CD14-positive monocyte (primary cell): ENCODE data around the gene KLHL6. TPM values are rescaled to one million over a fixed set of nuclear protein-coding genes. Genes with fewer than 3 reads are reported as not detected.
"Not testable (repeated sequence)": the region's sequence is repeated elsewhere in the genome, so short reads cannot be mapped to it uniquely, and the experiment has no call there.

Experiments
- DNase-seq, 3 donors: peaks; one replicate each; pipeline ENCODE4 v3.0.0-alpha.2; 2011 to 2022
- H2AFZ ChIP-seq: 2 replicates; pipeline ENCODE4 v1.6.0; 2012; ENCODE audit warnings: mild to moderate bottlenecking, low read depth, low read length, inconsistent platforms; ENCODE audit not compliant: insufficient read depth, poor library complexity, severe bottlenecking
- H3K27ac ChIP-seq, 2 donors: 1 replicate in 1 of 2; 2 replicates in 1 of 2; pipeline ENCODE4 v1.5.1; 2012 to 2013; ENCODE audit warnings: low read length in 2 of 2, control low read depth in 1 of 2, inconsistent platforms in 1 of 2, low read depth in 1 of 2, mild to moderate bottlenecking in 1 of 2
- H3K27me3 ChIP-seq, 2 donors: one replicate each; pipeline versions ENCODE4 v1.6.0 to v1.6.1; 2011 to 2013; ENCODE audit warnings: low read length in 2 of 2; ENCODE audit not compliant: control insufficient read depth in 2 of 2, insufficient read depth in 2 of 2
- H3K36me3 ChIP-seq, 2 donors: replicated peaks in 1 of 2; 1 replicate in 1 of 2; 2 replicates in 1 of 2; pipeline versions ENCODE4 v1.5.1 to v1.6.1; 2012 to 2013; ENCODE audit warnings: low read length in 2 of 2, control low read depth in 1 of 2, inconsistent platforms in 1 of 2, mild to moderate bottlenecking in 1 of 2; ENCODE audit not compliant: insufficient read depth in 2 of 2, control insufficient read depth in 1 of 2
- H3K4me1 ChIP-seq, 2 donors: 1 replicate in 1 of 2; 2 replicates in 1 of 2; pipeline versions ENCODE4 v1.5.1 to v1.6.1; 2012 to 2013; ENCODE audit warnings: low read length in 2 of 2, control low read depth in 1 of 2, inconsistent platforms in 1 of 2, mild to moderate bottlenecking in 1 of 2, moderate library complexity in 1 of 2; ENCODE audit not compliant: insufficient read depth in 2 of 2, control insufficient read depth in 1 of 2
- H3K4me2 ChIP-seq: replicated peaks from 2 replicates; pipeline ENCODE3; 2012; ENCODE audit warnings: low read length, moderate library complexity, mild to moderate bottlenecking; ENCODE audit not compliant: poor library complexity, severe bottlenecking; ENCODE audit errors: extremely low read depth
- H3K4me3 ChIP-seq, 3 experiments: fragments of 200-600 bp in 1 of 3; sonication (generic) in 1 of 3; replicated peaks in 1 of 3; 1 replicate in 2 of 3; 2 replicates in 1 of 3; pipeline ENCODE4 v1.5.1; 2011 to 2013; ENCODE audit warnings: low read length in 3 of 3, mild to moderate bottlenecking in 3 of 3, control low read depth in 2 of 3, low read depth in 2 of 3, inconsistent platforms in 1 of 3, moderate library complexity in 1 of 3
- H3K79me2 ChIP-seq: 2 replicates; pipeline ENCODE4 v1.6.0; 2012; ENCODE audit warnings: mild to moderate bottlenecking, control low read depth, inconsistent platforms, low read length, moderate library complexity; ENCODE audit not compliant: insufficient read depth
- H3K9ac ChIP-seq: 2 replicates; pipeline ENCODE4 v1.6.0; 2017; ENCODE audit warnings: low read length, mild to moderate bottlenecking; ENCODE audit not compliant: insufficient read depth, poor library complexity, severe bottlenecking
- H3K9me3 ChIP-seq, 2 donors: replicated peaks in 1 of 2; 1 replicate in 1 of 2; 2 replicates in 1 of 2; pipeline versions ENCODE4 v1.5.1 to v1.6.1; 2012 to 2013; ENCODE audit warnings: low read length in 2 of 2, control low read depth in 1 of 2; ENCODE audit not compliant: control insufficient read depth in 1 of 2, insufficient read depth in 1 of 2
- H4K20me1 ChIP-seq: 2 replicates; pipeline ENCODE4 v1.6.0; 2012; ENCODE audit warnings: mild to moderate bottlenecking, low read length, control low read depth, moderate library complexity; ENCODE audit not compliant: insufficient read depth
- H3K27ac Mint-ChIP-seq, 7 donors: one replicate each; pipeline ENCODE4 v1.8.0; 2020; ENCODE audit warnings: mild to moderate bottlenecking in 7 of 7, mixed read lengths in 7 of 7, moderate library complexity in 6 of 7, inconsistent platforms in 2 of 7
- H3K27me3 Mint-ChIP-seq, 3 donors: one replicate each; pipeline ENCODE4 v1.8.0; 2021 to 2022; ENCODE audit warnings: low read depth in 3 of 3, mild to moderate bottlenecking in 3 of 3, mixed read lengths in 3 of 3, moderate library complexity in 3 of 3, inconsistent platforms in 1 of 3
- H3K36me3 Mint-ChIP-seq, 2 donors: one replicate each; pipeline ENCODE4 v1.8.0; 2020; ENCODE audit warnings: mixed read lengths in 2 of 2, inconsistent platforms in 1 of 2, mild to moderate bottlenecking in 1 of 2
- H3K4me1 Mint-ChIP-seq: one replicate; pipeline ENCODE4 v1.8.0; 2020; ENCODE audit warnings: mild to moderate bottlenecking, mixed read lengths
- H3K4me3 Mint-ChIP-seq, 2 donors: one replicate each; pipeline ENCODE4 v1.8.0; 2020; ENCODE audit warnings: mild to moderate bottlenecking in 2 of 2, mixed read lengths in 2 of 2, moderate library complexity in 1 of 2
- H3K9me3 Mint-ChIP-seq, 7 donors: one replicate each; pipeline ENCODE4 v1.8.0; 2020 to 2022; ENCODE audit warnings: mixed read lengths in 7 of 7, mild to moderate bottlenecking in 6 of 7, moderate library complexity in 6 of 7, inconsistent platforms in 2 of 7
- WGBS: methylation state at CpG from one replicate; pipeline ENCODE4 v1.1.5; 2013; ENCODE audit warnings: missing lambda C conversion rate; ENCODE audit not compliant: insufficient coverage; 5-methylcytosine and 5-hydroxymethylcytosine counted together
- intact Hi-C, 2 donors: fragments of 100-400 bp; cut with micrococcal nuclease; formaldehyde crosslinking; loops; one replicate each; pipeline versions ENCODE4 v1.15.0 to v1.15.1; 2023
- polyA plus RNA-seq, 3 donors: library from polyadenylated mRNA; depleted of rRNA in 1 of 3; unstranded in 2 of 3; stranded (reverse) in 1 of 3; fragments of 300-500 nt in 2 of 3; fragments of >200 nt in 1 of 3; fragmentation: Illumina TruSeq in 2 of 3; gene quantifications; 1 replicate in 2 of 3; 2 replicates in 1 of 3; pipeline ENCODE4 v1.2.3, GENCODE V29; 2012 to 2021
- TF ChIP-seq, protein P1 (sequence below): fragments of 200-600 bp; IDR thresholded peaks from one replicate; pipeline ENCODE4 v1.8.0; 2022; ENCODE audit warnings: antibody characterized with exemption, mild to moderate bottlenecking

Gene KLHL6
- polyA plus RNA-seq, 3 donors, result 5.7 to 15.2 (median 10.6) TPM

DNA sequence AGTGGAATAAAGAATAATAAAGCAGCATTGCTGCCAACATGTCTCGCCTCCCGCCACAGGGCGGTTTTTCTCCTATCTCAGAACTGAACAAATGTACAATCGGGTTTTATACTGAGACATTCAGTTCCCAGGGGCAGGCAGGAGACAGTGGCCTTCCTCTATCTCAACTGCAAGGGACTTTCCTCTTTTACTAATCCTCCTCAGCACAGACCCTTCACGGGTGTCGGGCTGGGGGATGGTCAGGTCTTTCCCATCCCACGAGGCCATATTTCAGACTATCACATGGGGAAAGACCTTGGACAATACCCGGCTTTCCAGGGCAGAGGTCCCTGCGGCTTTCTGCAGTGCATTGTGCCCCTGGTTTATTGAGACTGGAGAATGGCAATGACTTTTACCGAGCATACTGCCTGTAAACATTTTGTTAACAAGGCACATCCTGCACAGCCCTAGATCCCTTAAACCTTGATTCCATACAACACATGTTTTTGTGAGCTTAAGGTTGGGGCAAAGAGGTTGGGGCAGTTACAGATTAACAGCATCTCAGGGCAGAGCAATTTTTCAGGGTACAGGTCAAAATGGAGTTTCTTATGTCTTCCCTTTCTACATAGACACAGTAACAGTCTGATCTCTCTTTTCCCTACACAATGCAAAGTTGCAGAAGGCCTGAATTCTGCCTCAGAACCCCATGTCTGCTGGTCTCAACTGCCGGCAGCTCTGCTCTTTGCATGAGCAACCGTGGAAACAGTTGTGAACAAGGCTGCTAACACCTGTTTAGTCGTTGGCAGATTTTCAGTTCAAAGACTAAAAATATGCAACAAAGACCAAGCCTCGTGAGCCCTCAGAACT is 44.0 kb downstream of the KLHL6 start:
- H3K9me3 Mint-ChIP-seq, H3K4me3 Mint-ChIP-seq, H3K27me3 ChIP-seq, H4K20me1 ChIP-seq, H3K27me3 Mint-ChIP-seq, DNase-seq, H2AFZ ChIP-seq, H3K27ac ChIP-seq, H3K9ac ChIP-seq, H3K79me2 ChIP-seq, H3K9me3 ChIP-seq, intact Hi-C loops, H3K4me2 ChIP-seq, H3K4me3 ChIP-seq: not testable (repeated sequence)
- H3K4me1 ChIP-seq, result peaks cover 24 to 43% of the 10 kb centered on the region in 2 donors
- peaks cover 5 to 22% of the 10 kb centered on the region in 2 donors for H3K36me3 ChIP-seq
- peaks cover 42% of the 10 kb centered on the region for H3K4me1 Mint-ChIP-seq
- peaks cover 31 to 44% of the 10 kb centered on the region in 2 donors for H3K36me3 Mint-ChIP-seq
- WGBS, result 79% methylated on average over 5 of the region's 14 CpGs
- peak overlapping the region in 5 of 7 donors; percentile 17 to 62 (median 48) for H3K27ac Mint-ChIP-seq

DNA sequence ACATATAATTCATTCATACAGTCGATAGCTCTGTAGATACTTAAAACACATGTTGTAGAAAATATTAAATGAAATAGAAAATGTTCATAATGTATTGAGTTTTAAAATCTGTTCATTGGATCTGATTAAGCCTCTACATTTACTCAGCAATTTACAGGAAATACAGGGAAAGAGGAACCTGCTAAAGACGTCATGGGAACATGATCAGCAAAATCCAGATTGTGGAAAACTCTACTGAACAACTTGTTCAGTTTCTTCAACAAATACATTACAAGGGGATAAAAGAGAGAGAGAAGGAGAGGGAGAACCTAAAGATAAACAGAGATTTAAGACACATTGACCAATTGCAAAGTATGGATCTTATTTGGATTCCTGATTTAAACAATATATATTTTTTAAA is 46.7 kb downstream of the KLHL6 start:
- H3K27ac ChIP-seq, result peak overlapping the region in 1 of 2 donors; percentile 47
- H3K4me1 ChIP-seq, result peaks cover 19 to 30% of the 10 kb centered on the region in 2 donors
- peaks cover 30% of the 10 kb centered on the region for H3K4me1 Mint-ChIP-seq
- peaks cover 13% of the 10 kb centered on the region for H3K79me2 ChIP-seq
- DNase-seq, result peak; percentile 20 to 70 (median 37)
- H3K27me3 Mint-ChIP-seq, result no peaks in the 10 kb centered on the region
- H3K9me3 ChIP-seq, result no peaks in the 10 kb centered on the region
- H3K4me2 ChIP-seq, result no peak overlapping the region
- H3K27me3 ChIP-seq, result no peaks in the 10 kb centered on the region
- intact Hi-C loops, result no loop called here
- H4K20me1 ChIP-seq, result peaks cover 11% of the 10 kb centered on the region
- H3K4me3 Mint-ChIP-seq, result no peak overlapping the region
- TF ChIP-seq, protein P1, sequence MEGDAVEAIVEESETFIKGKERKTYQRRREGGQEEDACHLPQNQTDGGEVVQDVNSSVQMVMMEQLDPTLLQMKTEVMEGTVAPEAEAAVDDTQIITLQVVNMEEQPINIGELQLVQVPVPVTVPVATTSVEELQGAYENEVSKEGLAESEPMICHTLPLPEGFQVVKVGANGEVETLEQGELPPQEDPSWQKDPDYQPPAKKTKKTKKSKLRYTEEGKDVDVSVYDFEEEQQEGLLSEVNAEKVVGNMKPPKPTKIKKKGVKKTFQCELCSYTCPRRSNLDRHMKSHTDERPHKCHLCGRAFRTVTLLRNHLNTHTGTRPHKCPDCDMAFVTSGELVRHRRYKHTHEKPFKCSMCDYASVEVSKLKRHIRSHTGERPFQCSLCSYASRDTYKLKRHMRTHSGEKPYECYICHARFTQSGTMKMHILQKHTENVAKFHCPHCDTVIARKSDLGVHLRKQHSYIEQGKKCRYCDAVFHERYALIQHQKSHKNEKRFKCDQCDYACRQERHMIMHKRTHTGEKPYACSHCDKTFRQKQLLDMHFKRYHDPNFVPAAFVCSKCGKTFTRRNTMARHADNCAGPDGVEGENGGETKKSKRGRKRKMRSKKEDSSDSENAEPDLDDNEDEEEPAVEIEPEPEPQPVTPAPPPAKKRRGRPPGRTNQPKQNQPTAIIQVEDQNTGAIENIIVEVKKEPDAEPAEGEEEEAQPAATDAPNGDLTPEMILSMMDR, result no peak
- H3K4me3 ChIP-seq, result no peak overlapping the region
- no peak overlapping the region for H3K9ac ChIP-seq
- H2AFZ ChIP-seq, result no peak overlapping the region
- peak overlapping the region in 6 of 7 donors; percentile 69 to 89 (median 84) for H3K27ac Mint-ChIP-seq
- WGBS, result no CpG with 5 or more reads among the region's 2 CpGs
- H3K36me3 Mint-ChIP-seq, result peaks cover 39 to 52% of the 10 kb centered on the region in 2 donors
- H3K9me3 Mint-ChIP-seq, result no peaks in the 10 kb centered on the region
- H3K36me3 ChIP-seq, result peaks cover 12 to 38% of the 10 kb centered on the region in 2 donors
